AML-193 (cell line): ENCODE measurements around the gene NID2.

Experiments
- DNase-seq, 2 experiments: peaks; one replicate each; lab custom pipeline; 2025; lab: John Stamatoyannopoulos, UW

The NID2 gene

GRCh38 chr14:52080808-52081755 lies 12.2 kb upstream of the NID2 start:
- DNase-seq, result no peak

GRCh38 chr14:52080158-52080800 lies 11.4 kb upstream of the NID2 start:
- DNase-seq, result no peak

DNA sequence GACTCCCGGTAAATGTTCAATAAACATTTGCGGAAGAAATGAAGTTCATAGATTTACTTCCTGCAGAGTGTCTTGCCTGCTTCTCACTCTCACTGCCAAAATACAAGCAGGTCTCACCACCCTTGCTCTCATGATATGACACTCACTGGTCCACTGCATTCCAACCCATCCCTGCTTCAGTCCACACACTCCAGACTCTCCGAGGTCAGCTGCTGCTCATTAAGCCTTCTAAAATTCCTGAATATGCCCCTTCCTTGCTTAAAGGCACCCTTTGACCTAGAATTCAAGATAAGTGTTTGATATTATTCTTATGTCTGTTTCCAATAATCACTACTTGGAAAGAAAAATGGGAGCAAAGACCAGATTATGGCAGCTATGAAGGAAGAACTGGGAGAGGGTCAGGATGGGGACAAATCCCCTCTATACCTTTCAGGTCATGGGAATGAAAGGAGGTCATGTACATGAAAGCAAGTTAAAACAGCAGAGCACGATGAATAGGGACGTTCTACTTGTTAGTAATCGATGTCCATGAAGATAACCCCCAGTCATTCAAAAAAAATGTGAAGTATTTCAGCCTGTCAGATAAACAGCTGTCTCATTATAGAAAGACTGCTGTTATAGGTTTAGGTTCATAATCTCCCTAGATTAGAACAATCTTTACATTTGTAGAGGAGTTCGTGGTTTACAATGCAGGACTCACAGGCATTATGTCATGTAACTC lies 10.5 kb upstream of the NID2 start:
- no peak for DNase-seq

DNA sequence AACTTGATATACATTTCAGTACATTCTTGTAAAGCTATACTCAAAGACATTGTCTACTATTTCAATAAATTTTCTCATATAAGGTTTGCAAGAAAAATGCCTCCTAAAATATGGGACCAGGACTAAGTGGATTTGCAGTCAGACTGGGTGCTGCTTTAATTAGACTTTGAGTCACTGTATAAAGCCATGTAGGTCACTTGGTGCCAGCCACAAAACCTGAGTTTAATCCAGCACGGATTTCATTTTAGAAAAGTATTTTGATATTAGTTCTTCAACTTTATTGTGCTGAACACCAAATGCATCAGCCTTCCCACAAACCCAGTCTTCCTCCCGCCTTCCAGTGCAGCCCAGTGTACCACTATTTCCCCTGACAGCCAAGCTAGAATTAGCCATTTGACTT lies 9.9 kb upstream of the NID2 start:
- no peak for DNase-seq

DNA sequence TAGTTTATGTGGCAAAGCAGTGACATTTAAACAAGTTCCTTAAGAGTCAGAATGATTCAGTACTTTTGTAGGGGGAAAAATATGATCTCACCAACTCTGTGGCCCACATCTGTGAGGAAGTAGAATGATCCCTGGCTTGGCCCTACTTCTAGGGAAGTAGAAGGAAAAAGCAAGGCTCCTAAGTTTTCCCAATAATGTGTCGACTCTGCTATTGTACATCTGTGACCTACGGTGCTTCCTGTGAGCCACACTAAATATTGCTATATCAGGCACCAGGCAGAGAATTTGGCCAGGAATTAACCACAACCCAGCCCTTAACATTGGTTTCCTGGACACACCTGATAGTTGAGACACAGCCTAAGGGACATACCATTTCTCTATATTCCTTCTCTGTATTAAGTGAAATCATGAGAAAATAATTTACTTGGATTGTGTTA lies 9.3 kb upstream of the NID2 start:
- no peak for DNase-seq

DNA sequence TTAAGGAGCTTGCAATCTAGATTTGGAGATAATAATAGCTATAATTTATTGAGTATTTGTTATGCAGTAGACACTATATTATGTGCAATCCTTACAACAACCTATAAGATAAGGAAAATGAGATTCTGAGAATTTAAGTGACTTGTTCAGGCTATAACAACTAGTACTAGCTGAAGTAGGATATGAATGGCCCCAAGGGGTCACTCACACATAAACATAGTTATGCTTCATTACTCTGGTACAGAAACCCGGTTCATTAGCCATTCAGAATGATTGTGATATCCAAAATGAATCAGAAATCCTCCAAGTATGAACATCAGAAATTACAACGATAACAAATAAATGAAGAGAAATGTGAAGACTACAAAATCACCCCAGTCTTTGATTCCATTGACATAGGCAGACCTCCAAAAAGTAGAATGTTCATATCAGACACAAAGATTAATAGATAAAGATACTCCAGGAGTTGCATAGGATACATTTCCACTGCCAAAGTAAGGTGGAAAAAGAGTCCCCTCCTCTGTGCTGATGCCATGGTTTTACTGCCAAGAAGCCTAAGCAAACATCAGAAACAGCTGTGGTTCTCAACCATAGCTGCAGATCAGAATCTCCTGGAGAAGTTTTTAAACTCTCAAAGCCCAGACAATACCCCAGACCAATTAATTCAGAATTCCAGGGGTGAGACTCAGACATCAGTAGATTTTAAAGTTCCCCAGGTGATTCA lies 8.6 kb upstream of the NID2 start:
- no peak for DNase-seq

GRCh38 chr14:52076334-52076733 lies 7.5 kb upstream of the NID2 start:
- DNase-seq, result no peak

DNA sequence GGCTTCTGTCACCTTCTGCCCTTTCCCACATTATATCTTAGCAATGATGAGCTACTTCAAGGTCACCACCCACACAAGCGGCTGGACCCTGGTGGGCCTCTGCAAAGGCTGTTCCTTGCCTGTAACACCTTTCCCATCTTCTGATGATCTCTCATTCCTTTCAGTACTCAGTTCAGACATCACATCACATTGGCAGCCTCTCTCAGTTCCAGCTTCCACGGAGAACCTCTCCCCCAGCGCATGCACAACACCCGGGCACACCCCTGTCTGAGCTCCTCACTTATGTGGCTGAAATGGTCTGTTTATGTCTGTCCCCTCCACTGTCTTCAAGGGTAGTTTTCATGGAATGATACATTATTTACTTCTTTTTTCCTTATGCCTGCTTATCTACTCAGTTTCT lies 6.5 kb upstream of the NID2 start:
- DNase-seq, result no peak

GRCh38 chr14:52073251-52073650 lies 4.4 kb upstream of the NID2 start:
- DNase-seq, result no peak

- DNase-seq, result no peak
Measured at GRCh38 chr14:52072266-52072780, 3.5 kb upstream of the NID2 start.

DNA sequence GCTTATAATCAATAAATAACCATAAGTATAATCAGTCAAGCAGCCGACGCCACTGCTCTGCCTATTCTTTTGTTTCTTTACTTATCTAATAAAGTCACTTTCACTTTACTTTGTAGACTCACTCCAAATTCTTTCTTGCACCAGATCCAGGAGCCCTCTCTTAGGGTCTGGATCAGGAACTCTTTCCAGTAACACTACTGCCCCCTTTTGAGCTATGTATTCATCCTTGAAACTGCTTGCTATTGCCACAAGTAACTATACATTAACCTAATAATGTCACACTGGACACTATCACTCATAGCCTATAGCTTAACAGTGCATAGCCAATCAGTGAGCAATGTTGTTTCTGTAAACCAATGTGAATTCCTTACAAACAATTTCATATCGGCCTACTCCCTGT lies 2.8 kb upstream of the NID2 start:
- DNase-seq, result no peak

GRCh38 chr14:52070051-52070431 lies 1.2 kb upstream of the NID2 start:
- DNase-seq, result no peak

DNA sequence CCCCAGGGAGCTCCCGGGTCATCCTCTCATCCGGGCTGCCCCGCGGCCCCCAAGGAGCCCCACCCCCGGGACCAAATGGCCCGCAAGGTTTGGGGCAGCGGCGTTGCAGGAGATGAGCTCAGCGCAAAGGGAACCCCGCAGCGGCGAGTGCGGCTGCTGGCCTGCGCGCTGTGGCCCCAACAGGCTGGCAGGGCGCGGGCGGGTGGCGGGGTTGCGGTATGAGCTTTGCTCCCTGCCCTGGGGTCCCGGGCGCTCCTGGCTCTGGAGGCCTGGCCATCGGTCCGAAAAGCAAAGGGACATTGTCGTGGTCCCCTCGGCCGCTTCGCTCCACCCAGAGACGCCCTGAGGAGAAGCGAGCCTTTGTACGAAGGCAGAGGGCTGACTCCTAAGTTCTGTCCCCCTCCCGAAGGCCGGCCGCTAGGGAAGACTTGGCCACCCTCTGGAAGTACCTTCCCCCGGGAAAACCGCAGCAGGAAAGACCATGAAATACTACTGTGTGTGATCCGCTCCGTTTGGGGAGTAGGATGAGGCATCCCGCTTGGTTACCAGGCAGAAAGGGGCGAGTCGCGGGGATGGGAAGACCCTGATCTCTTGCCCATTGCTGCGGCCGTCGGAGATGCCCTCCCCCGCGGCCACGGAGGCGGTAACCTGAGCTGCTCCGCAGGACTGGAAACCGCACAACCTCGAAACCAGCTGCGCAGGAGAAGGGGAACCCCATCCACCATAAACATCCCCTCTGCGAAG lies 620 bp upstream of the NID2 start:
- no peak for DNase-seq

DNA sequence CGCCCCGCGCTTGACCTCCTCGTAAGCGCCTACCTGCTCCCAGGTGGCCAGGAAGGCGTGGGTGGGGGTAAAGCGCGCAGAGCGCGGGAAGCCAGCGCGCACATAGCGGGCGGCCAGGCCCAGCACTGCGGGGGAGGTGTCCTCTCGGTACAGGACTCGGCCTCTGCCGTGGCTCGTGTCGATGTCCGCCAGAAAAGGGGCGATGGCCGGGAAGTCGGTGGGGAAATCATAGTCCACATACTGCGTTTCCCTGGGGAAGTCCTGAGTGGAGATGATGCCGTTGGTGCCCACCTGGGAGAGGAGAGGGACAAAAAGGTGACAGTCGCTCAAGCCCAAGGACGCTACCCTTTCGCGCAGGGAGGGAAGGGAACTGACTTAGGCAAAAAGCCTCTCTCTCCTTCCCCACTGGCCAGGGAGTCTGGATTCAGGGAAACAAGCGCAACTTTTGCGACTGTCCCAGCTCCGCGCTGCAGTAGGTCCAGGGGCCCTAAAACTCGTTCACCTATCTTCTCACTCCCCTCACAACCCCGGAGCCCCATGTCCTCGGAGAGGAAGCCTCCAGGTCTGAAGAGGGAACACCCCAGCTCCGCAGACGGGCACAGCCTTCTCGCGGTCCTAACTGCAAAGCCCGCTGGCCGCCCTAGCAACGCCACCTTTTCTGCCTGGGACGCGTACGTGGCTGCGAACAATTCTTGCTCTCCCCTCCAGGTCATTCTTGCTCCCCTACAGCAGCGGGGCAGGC lies 815 bp downstream of the NID2 start:
- DNase-seq, result no peak

- DNase-seq, result no peak
Measured at GRCh38 chr14:52064174-52064573, 4.7 kb downstream of the NID2 start.

DNA sequence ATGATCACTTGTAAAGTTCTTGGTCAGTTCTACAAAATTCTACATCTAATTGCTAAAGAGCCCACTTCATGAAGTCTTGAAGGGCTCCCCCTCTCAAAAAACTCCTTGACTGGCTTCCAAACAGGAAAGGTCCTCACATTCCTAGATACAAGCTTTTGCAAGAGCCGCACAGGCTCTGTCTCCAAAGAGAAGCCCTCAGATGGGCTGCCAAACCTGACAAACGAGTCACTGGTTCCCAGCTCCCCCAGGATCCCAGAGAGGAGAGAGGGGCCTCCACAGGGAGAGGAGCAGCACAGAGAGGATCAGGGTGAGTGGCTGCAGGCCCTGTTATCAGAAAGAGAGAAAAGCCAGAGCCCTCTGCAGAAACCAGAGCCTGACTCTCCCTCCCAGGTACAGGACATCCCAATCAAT lies 5.8 kb downstream of the NID2 start:
- no peak for DNase-seq

- DNase-seq, result no peak
Measured at GRCh38 chr14:52061890-52062289, 7.0 kb downstream of the NID2 start.

DNA sequence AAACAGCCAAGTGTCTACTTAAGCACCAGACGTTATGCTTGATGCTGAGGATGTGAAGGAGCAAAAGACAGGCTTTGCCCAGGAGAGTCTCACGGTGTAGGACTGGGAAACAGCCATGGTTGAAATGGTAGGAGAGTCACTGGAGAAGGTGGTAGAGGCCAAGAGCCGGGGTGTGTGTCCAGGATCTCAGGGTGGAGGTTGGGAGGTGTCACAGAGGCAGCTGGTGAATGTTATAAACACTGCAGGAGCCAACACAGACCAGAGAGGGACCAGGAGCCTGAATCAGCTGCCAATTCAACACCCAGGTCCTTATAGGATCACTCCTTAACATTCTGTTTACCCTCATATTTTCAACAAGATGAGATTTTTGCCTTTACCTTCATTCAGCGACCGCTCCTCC lies 7.5 kb downstream of the NID2 start:
- no peak for DNase-seq

- DNase-seq, result no peak
Measured at GRCh38 chr14:52060080-52060479, 8.8 kb downstream of the NID2 start.

DNA sequence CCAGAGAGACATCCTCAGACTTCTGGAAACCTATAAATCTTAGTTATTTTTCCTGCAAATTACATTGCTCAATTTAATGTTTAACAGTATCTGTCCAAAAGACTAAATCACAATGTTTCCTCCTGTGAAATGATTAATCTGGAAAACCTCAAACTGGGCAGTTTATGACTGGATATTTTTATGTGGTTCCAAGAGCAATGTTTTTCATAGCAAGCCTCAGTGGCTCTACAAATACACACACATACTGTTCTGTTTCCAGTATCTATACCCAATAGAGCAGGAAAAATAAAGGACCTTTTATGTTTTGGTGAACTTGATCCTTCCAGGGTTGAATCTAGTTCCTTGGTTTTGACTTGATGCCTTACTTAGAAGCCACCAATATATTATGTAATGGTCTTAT lies 9.2 kb downstream of the NID2 start:
- no peak for DNase-seq
